Loucy (cell line): ENCODE results near the gene PPP2R5C.
"Not testable (repeated sequence)": the region's sequence is repeated elsewhere in the genome, so short reads cannot be mapped to it uniquely, and the experiment has no call there.

Source experiments
- H2AFZ ChIP-seq: fragments of 200-600 bp; sonication (generic); 2 replicates; pipeline ENCODE4 v1.6.0; 2016; ENCODE audit warnings: antibody characterized with exemption, mild to moderate bottlenecking, low read length, moderate library complexity
- H3F3A ChIP-seq: fragments of 200-600 bp; 2 replicates; pipeline ENCODE4 v1.6.0; 2016; ENCODE audit warnings: antibody characterized with exemption, low read depth, mild to moderate bottlenecking
- H3K27me3 ChIP-seq: fragments of 200-600 bp; sonication (generic); 2 replicates; pipeline ENCODE4 v1.6.1; 2014; ENCODE audit warnings: low read length, mild to moderate bottlenecking; ENCODE audit not compliant: insufficient read depth, poor library complexity, severe bottlenecking
- H3K36me3 ChIP-seq: fragments of 200-600 bp; sonication (generic); 2 replicates; pipeline ENCODE4 v1.6.1; 2016; ENCODE audit warnings: low read length; ENCODE audit not compliant: insufficient read depth
- H3K4me1 ChIP-seq: fragments of 200-600 bp; sonication (generic); 2 replicates; pipeline ENCODE4 v1.5.1; 2014; ENCODE audit warnings: low read length, mild to moderate bottlenecking; ENCODE audit not compliant: insufficient read depth, poor library complexity, severe bottlenecking
- H3K4me2 ChIP-seq: fragments of 200-600 bp; sonication (generic); 2 replicates; pipeline ENCODE4 v1.6.0; 2014; ENCODE audit warnings: antibody characterized with exemption, low read length, low read depth, mild to moderate bottlenecking; ENCODE audit not compliant: poor library complexity, severe bottlenecking
- H3K4me3 ChIP-seq: fragments of 200-600 bp; sonication (generic); 2 replicates; pipeline ENCODE4 v1.5.1; 2014; ENCODE audit warnings: low read length, mild to moderate bottlenecking, mixed read lengths; ENCODE audit not compliant: poor library complexity, severe bottlenecking
- H3K79me2 ChIP-seq: fragments of 200-600 bp; sonication (generic); 2 replicates; pipeline ENCODE4 v1.6.1; 2014; ENCODE audit warnings: low read length; ENCODE audit not compliant: insufficient read depth
- H3K9ac ChIP-seq: fragments of 200-600 bp; sonication (generic); 2 replicates; pipeline ENCODE4 v1.6.0; 2014; ENCODE audit warnings: mild to moderate bottlenecking, low read depth, low read length, moderate library complexity; ENCODE audit not compliant: poor library complexity, severe bottlenecking
- H3K9me2 ChIP-seq: fragments of 200-600 bp; sonication (generic); replicated peaks from 2 replicates; pipeline ENCODE4 v1.6.1; 2016; ENCODE audit warnings: low read depth, low read length, mixed read lengths
- H3K9me3 ChIP-seq: fragments of 200-600 bp; sonication (generic); 2 replicates; pipeline ENCODE4 v1.6.1; 2014; ENCODE audit warnings: mild to moderate bottlenecking, antibody characterized with exemption, low read length, low read depth; ENCODE audit not compliant: insufficient read depth
- H4K20me1 ChIP-seq: fragments of 200-600 bp; sonication (generic); 2 replicates; pipeline ENCODE4 v1.6.0; 2014; ENCODE audit warnings: antibody characterized with exemption, low read length, mild to moderate bottlenecking; ENCODE audit not compliant: insufficient read depth, poor library complexity, severe bottlenecking
- EZH2phosphoT487 ChIP-seq: fragments of 200-600 bp; IDR thresholded peaks from 2 replicates; pipeline ENCODE4 v1.6.1; 2018; ENCODE audit warnings: antibody characterized with exemption, mild to moderate bottlenecking, moderate library complexity, borderline replicate concordance
- TF ChIP-seq, protein P1 (sequence below): fragments of 200-600 bp; sonication (generic); conservative IDR thresholded peaks from 2 replicates; pipeline ENCODE4 v1.5.1; 2014; ENCODE audit warnings: mild to moderate bottlenecking, antibody characterized with exemption, low read length

Gene PPP2R5C

DNA sequence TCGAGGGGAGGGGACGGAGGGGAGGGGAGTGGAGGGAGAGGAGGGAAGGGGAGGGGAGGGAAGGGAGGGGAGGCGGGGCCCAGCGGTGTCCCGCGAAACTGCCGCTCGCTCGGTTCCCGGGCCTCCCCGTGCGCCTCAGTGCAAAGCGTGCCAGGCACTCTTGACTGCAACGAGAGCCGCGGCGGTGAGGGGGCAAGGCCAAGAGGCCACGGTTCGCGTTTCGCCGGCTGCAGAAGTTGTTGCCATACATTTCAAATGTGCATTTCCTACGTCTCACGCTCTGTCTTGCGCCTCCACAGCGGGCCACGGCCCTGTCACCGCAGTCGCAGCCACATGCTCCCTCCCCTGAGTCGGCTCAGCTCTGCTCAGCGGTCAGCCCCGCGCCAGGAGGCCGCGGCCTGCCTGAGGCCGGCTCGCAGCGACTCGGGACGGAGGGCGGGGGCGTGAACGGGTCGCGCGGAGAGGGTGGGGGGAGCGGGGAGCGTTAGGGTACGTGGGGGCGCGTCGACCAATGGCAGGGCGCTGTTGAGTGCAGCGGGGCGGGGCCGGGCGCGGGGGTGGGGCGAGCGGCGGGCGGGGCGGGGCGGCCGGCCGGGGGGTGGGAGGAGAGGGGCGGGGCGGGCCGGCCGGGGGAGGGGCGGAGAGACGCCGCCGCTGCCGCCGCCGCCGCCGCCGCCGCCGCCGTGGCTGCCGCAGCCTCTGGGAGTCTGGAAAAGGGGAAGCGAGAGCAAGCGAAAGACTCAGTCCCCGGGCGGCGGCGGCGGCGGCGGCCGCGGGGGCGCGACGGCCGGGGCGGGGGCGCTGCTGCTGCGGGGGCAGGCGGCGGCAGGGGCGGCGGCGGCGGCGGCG is at the start of gene PPP2R5C:
Gene PPP2R5C, plus strand, starts transcription at position 678 of the 849 bp plus-strand sequence. CDS start 185 bp downstream, outside the sequence.
- Histone ChIP-seq H3K9ac (peak within 1 kb of the TSS; percentile 43), H3K36me3 (no peaks in the 10 kb centered on the region), H3K79me2 (no peaks in the 10 kb centered on the region), H3K4me3 (peak within 1 kb of the TSS; percentile 94), H3K27me3 (peaks cover 11% of the 10 kb centered on the region), H2AFZ (peak within 1 kb of the TSS; percentile 99), H4K20me1 (no peaks in the 10 kb centered on the region), H3K9me3 (no peaks in the 10 kb centered on the region), H3K4me1 (peaks cover 6% of the 10 kb centered on the region), H3F3A (no peaks in the 10 kb centered on the region), H3K4me2 (peak within 1 kb of the TSS; percentile 92), H3K9me2 (no peaks in the 10 kb centered on the region)
- TF ChIP-seq EZH2phosphoT487 = no peak
- TF ChIP-seq, protein P1, sequence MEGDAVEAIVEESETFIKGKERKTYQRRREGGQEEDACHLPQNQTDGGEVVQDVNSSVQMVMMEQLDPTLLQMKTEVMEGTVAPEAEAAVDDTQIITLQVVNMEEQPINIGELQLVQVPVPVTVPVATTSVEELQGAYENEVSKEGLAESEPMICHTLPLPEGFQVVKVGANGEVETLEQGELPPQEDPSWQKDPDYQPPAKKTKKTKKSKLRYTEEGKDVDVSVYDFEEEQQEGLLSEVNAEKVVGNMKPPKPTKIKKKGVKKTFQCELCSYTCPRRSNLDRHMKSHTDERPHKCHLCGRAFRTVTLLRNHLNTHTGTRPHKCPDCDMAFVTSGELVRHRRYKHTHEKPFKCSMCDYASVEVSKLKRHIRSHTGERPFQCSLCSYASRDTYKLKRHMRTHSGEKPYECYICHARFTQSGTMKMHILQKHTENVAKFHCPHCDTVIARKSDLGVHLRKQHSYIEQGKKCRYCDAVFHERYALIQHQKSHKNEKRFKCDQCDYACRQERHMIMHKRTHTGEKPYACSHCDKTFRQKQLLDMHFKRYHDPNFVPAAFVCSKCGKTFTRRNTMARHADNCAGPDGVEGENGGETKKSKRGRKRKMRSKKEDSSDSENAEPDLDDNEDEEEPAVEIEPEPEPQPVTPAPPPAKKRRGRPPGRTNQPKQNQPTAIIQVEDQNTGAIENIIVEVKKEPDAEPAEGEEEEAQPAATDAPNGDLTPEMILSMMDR = no peak

DNA sequence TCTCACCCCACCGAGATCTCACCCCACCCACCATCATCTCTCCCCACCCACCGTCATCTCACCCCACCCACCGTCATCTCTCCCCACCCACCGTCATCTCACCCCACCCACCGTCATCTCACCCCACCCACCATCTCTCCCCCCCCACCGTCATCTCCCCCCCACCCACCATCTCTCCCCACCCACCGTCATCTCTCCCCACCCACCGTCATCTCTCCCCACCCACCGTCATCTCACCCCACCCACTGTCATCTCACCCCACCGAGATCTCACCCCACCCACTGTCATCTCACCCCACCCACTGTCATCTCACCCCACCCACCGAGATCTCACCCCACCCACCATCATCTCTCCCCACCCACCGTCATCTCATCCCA is 49.7 kb upstream of the PPP2R5C start:
- H3K36me3 ChIP-seq, H3K9me3 ChIP-seq, H3K9me2 ChIP-seq, H3K4me3 ChIP-seq, H3K4me2 ChIP-seq, H3K9ac ChIP-seq, H3F3A ChIP-seq, H2AFZ ChIP-seq, H4K20me1 ChIP-seq, H3K79me2 ChIP-seq, H3K4me1 ChIP-seq: not testable (repeated sequence)
- peaks cover 64% of the 10 kb centered on the region for H3K27me3 ChIP-seq

DNA sequence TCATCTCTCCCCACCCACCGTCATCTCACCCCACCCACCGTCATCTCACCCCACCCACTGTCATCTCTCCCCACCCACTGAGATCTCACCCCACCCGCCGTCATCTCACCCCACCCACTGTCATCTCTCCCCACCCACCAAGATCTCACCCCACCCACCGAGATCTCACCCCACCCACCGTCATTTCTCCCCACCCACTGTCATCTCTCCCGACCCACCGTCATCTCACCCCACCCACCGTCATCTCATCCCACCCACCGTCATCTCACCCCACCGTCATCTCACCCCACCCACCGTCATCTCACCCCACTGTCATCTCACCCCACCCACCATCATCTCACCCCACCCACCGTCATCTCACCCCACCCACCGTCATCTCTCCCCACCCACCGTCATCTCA is 49.2 kb upstream of the PPP2R5C start:
- not testable (repeated sequence) for H3K4me3 ChIP-seq, H3F3A ChIP-seq, H3K9me2 ChIP-seq, H3K9me3 ChIP-seq, H3K4me2 ChIP-seq, H3K79me2 ChIP-seq, H3K36me3 ChIP-seq, H3K9ac ChIP-seq, H2AFZ ChIP-seq, H4K20me1 ChIP-seq, H3K4me1 ChIP-seq
- peaks cover 69% of the 10 kb centered on the region for H3K27me3 ChIP-seq

DNA sequence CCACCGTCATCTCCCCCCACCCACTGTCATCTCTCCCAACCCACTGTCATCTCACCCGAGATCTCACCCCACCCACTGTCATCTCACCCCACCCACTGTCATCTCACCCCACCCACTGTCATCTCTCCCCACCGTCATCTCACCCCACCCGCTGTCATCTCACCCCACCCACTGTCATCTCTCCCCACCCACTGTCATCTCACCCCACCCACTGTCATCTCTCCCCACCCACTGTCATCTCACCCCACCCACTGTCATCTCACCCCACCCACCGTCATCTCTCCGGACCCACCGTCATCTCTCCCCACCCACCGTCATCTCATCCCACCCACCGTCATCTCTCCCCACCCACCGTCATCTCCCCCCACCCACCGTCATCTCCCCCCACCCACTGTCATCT is 48.4 kb upstream of the PPP2R5C start:
- not testable (repeated sequence) for H3K4me2 ChIP-seq, H2AFZ ChIP-seq, H3K36me3 ChIP-seq, H4K20me1 ChIP-seq, H3K9ac ChIP-seq, H3K79me2 ChIP-seq, H3K4me1 ChIP-seq, H3K9me2 ChIP-seq, H3F3A ChIP-seq, H3K4me3 ChIP-seq, H3K9me3 ChIP-seq
- peaks cover 75% of the 10 kb centered on the region for H3K27me3 ChIP-seq
